Right atrium auricular region (tissue), 2 donors: ENCODE results near the gene C20orf96. TPM values are rescaled to one million over a fixed set of nuclear protein-coding genes. Genes with fewer than 3 reads are reported as not detected.

Experiments used
- DNase-seq: peaks from one replicate; pipeline ENCODE4 v3.0.0-alpha.2; 2019; ENCODE audit warnings: low spot score
- H3K27ac ChIP-seq, 2 donors: fragments of 200-600 bp; sonication (generic); 1 replicate in 1 of 2; 2 replicates in 1 of 2; pipeline ENCODE4 v1.5.1; 2016 to 2019
- H3K27me3 ChIP-seq, 2 donors: fragments of 200-600 bp; sonication (generic); one replicate each; pipeline versions ENCODE4 v1.5.1 to v1.6.0; 2017 to 2019
- H3K36me3 ChIP-seq: fragments of 200-600 bp; sonication (generic); one replicate; pipeline ENCODE4 v1.5.1; 2016
- H3K4me1 ChIP-seq, 2 donors: fragments of 200-600 bp; sonication (generic); one replicate each; pipeline versions ENCODE4 v1.5.1 to v1.6.0; 2017 to 2019
- H3K4me3 ChIP-seq, 2 donors: fragments of 200-600 bp; sonication (generic); 1 replicate in 1 of 2; 2 replicates in 1 of 2; pipeline ENCODE4 v1.5.1; 2017 to 2019; ENCODE audit warnings: mild to moderate bottlenecking in 1 of 2, moderate library complexity in 1 of 2
- H3K9me3 ChIP-seq, 2 donors: fragments of 200-600 bp; sonication (generic); one replicate each; pipeline ENCODE4 v1.5.1; 2019
- CTCF ChIP-seq, 2 donors: fragments of 200-600 bp; sonication (generic); IDR thresholded peaks; one replicate each; pipeline ENCODE4 v1.5.1; 2019; ENCODE audit warnings: antibody characterized with exemption in 2 of 2
- total RNA-seq, 2 donors: library from RNA; depleted of rRNA; stranded (reverse); fragments of >200 nt; gene quantifications; one replicate each; pipeline ENCODE4 v1.1.0, GENCODE V29; 2016

Gene C20orf96
- total RNA-seq, 2 donors from 2014 or later, result 2.4 to 3.4 TPM

DNA sequence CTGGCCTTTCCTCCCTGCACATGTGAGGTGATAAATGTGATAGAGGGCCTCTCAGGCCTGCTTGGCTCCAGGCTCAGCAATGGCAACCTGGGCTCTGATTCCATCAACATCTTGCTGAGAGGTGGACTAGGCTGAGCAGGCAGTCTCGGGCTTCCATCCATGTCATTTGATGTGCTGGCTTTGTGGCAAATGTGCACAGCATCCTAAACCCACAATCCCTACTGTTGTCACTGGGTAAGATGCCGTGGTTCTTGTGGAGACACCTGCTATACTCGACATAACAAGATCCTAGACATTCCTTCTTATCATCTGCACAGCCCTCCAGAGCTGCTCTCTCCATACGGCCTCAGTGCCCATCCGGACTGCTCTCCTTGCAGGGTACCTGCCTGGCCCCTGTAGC is 4.1 kb upstream of the C20orf96 start:
- Histone ChIP-seq H3K36me3 (no peaks in the 10 kb centered on the region), H3K27me3 (no peaks in the 10 kb centered on the region), H3K27ac (no peak overlapping the region), H3K4me1 (peaks cover 0 to 34% of the 10 kb centered on the region in 2 donors), H3K4me3 (no peak overlapping the region), H3K9me3 (no peaks in the 10 kb centered on the region)
- no peak for DNase-seq
- TF ChIP-seq CTCF (IDR thresholded peaks at IDR 0.05), result no peak

- no peak for DNase-seq
- Histone ChIP-seq H3K36me3 (no peaks in the 10 kb centered on the region), H3K9me3 (no peaks in the 10 kb centered on the region), H3K27ac (peak overlapping the region; percentile 77 to 81), H3K27me3 (no peaks in the 10 kb centered on the region), H3K4me1 (peaks cover 0 to 18% of the 10 kb centered on the region in 2 donors), H3K4me3 (peak overlapping the region; percentile 64 to 66)
- TF ChIP-seq CTCF (IDR thresholded peaks at IDR 0.05), result no peak
Measured at GRCh38 chr20:289693-290083, 862 bp downstream of the C20orf96 start.

DNA sequence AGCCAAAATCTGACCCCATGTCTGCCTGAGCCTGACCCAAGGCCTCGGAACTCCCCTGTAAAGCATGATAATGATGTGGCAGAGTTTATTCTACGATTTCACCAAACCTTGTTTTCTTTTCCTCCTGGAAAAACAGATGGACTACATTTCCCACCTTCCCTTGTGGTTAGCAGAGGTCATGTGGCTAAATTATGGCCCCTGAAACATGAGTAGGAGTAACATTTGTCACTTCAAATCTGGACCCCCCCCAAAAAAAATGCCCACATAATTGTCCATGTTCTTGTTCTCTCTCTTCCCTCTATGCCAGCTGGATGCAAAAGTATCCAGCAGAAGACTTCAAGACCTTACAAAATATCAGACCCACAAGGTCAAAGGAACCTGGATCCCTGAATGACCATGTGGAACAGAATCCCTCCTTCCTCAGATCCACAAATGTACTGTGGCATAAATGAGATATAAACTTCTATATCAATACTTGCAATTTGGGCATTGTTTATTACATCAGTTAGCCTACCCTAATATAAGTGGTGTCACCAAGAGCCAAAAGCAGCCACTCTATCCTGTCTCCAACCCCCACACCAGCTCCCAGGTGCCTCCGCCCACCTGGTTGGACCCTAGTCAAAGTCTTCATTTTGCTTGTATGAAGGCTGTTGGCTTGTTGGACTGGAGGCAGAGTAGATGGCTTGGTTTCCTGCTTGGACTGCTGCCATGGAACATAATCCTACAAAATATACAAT is 1.4 kb downstream of the C20orf96 start:
- peaks cover 0 to 18% of the 10 kb centered on the region in 2 donors for H3K4me1 ChIP-seq
- H3K27me3 ChIP-seq, result no peaks in the 10 kb centered on the region
- H3K9me3 ChIP-seq, result no peaks in the 10 kb centered on the region
- H3K27ac ChIP-seq, result no peak overlapping the region
- no peak for TF ChIP-seq CTCF (IDR thresholded peaks at IDR 0.05)
- no peaks in the 10 kb centered on the region for H3K36me3 ChIP-seq
- H3K4me3 ChIP-seq, result no peak overlapping the region
- no peak for DNase-seq

- TF ChIP-seq CTCF (IDR thresholded peaks at IDR 0.05), result no peak
- no peaks in the 10 kb centered on the region for H3K27me3 ChIP-seq
- DNase-seq, result no peak
Measured at GRCh38 chr20:286508-286907, 4.0 kb downstream of the C20orf96 start.

GRCh38 chr20:284172-284571 is 6.4 kb downstream of the C20orf96 start:
- Histone ChIP-seq H3K9me3 (no peaks in the 10 kb centered on the region), H3K36me3 (no peaks in the 10 kb centered on the region), H3K27ac (no peak overlapping the region), H3K27me3 (no peaks in the 10 kb centered on the region), H3K4me3 (no peak overlapping the region), H3K4me1 (no peaks in the 10 kb centered on the region)
- no peak for TF ChIP-seq CTCF (IDR thresholded peaks at IDR 0.05)
- DNase-seq, result no peak

More at GRCh38 chr20:286508-286907, 4.0 kb downstream of the C20orf96 start:
- Histone ChIP-seq H3K9me3 (no peaks in the 10 kb centered on the region), H3K4me1 (peaks cover 0 to 16% of the 10 kb centered on the region in 2 donors), H3K27ac (no peak overlapping the region), H3K36me3 (no peaks in the 10 kb centered on the region), H3K4me3 (no peak overlapping the region)
